ENCODE measurements around the gene RIPOR3.

DNA sequence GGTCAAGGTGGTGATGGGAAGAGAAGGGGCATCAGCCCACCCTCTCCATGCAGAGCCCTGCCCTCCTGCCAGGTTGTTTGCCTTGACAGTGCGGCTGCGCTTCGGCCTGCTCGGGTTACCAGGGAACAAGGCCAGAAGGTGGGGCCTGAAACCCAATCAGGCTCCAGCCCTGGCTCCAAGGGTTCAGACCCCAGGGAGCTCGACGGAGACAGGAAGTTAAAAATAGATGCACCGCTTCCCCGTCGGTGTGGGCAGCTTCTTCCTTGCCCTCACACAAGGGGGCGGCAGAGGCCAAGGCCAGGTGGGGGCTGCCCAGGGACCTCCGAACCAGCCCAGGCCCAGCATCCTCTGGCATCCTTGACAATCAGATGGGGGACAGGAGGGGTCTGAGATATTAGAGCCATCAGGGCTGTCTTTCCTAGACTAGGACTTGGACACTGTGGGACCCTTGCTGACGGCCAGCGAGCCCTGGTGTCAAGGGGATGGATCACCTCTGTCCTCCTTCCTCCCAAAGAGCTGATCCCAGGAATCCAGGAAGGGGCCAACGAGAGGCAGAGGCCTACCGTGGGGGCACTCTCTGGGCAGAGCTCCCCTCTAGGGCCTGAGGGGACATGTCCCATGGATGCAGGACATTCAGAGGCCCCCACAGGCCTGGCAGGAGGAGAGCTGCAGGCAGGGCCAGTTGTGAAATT, 65.2 kb downstream of the RIPOR3 start:
- TF ChIP-seq, protein P1, sequence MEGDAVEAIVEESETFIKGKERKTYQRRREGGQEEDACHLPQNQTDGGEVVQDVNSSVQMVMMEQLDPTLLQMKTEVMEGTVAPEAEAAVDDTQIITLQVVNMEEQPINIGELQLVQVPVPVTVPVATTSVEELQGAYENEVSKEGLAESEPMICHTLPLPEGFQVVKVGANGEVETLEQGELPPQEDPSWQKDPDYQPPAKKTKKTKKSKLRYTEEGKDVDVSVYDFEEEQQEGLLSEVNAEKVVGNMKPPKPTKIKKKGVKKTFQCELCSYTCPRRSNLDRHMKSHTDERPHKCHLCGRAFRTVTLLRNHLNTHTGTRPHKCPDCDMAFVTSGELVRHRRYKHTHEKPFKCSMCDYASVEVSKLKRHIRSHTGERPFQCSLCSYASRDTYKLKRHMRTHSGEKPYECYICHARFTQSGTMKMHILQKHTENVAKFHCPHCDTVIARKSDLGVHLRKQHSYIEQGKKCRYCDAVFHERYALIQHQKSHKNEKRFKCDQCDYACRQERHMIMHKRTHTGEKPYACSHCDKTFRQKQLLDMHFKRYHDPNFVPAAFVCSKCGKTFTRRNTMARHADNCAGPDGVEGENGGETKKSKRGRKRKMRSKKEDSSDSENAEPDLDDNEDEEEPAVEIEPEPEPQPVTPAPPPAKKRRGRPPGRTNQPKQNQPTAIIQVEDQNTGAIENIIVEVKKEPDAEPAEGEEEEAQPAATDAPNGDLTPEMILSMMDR (IDR thresholded peaks at IDR 0.05; ENCODE audit: low read depth, low read length): peak; percentile 87
- TF ChIP-seq EZH2phosphoT487 (IDR thresholded peaks at IDR 0.05; ENCODE audit: low read depth): no peak

Measured in OCI-LY3 (cell line).